H7 (cell line): ENCODE data around the gene CTDSPL. TPM values are rescaled to one million over a fixed set of nuclear protein-coding genes. Genes with fewer than 3 reads are reported as not detected.
"Not testable (repeated sequence)": the region's sequence is repeated elsewhere in the genome, so short reads cannot be mapped to it uniquely, and the experiment has no call there.

ENCODE experiments used
- DNase-seq: peaks from one replicate; pipeline ENCODE4 v3.0.0; 2012
- H3K27me3 ChIP-seq: 2 replicates; pipeline ENCODE4 v1.6.0; 2011; ENCODE audit warnings: mild to moderate bottlenecking, low read length; ENCODE audit not compliant: control insufficient read depth, insufficient read depth
- H3K36me3 ChIP-seq: replicated peaks from 2 replicates; pipeline ENCODE4 v1.5.1; 2011; ENCODE audit warnings: low read length; ENCODE audit not compliant: control insufficient read depth, insufficient read depth
- H3K4me3 ChIP-seq: 2 replicates; pipeline ENCODE4 v1.5.1; 2011; ENCODE audit warnings: low read depth, mild to moderate bottlenecking, control low read depth, low read length, moderate library complexity; ENCODE audit not compliant: insufficient read depth
- total RNA-seq: library from RNA; depleted of rRNA; stranded (reverse); fragments of >200 nt; shearing (Covaris generic); gene quantifications from 2 replicates; pipeline ENCODE4 v1.2.3, GENCODE V29; 2014

CTDSPL gene
- total RNA-seq, 1 experiment from 2014 or later = 20.3 TPM

DNA sequence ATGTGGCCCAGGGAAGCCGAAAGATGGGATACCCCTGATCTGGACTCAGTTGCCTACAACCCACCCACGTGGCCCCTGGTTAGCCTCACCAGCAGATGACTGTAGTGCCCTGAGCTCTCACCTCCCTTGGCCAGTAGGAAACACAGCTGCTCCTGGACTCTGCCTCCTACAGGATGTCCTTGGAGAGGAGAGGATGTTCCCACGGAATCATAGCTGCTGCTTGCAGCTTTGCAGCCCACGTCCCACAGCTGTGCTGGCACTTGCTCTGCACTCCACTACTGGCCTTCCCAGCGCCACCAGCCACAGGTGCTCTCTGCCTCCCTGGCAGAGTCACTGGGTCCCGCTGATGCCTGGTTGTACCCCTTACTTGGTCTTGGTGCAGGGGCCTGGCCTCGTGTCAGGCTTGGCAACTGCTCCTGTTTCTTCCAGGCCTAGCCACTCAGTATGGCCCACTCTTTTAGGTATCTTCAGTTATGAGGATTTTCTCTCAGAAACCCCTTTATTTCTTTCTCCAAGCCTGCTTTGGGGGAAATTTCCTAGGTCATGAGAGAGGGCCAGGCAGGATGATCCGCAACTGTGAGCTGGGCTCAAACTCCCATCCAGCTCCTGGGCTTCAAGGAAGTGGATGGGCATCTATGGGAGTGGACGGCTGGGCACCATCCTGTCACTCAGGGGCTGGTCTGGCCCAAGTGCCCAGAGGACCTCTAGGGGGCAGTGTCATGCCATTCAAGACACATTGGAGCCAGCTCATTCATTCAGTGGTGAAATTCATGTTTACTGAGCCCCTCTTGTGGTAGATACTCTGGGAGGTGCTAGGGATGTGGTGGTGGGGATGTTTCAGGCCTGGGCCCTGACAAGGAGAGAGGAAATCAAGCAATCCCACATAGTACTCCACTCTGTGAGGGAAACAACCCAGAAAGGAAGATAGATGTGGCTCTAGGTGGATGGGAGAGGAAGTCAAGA, 112.7 kb downstream of the CTDSPL start:
- H3K4me3 ChIP-seq = no peak overlapping the region
- peaks cover 8% of the 10 kb centered on the region for H3K36me3 ChIP-seq
- no peaks in the 10 kb centered on the region for H3K27me3 ChIP-seq
- peak; percentile 88 for DNase-seq

DNA sequence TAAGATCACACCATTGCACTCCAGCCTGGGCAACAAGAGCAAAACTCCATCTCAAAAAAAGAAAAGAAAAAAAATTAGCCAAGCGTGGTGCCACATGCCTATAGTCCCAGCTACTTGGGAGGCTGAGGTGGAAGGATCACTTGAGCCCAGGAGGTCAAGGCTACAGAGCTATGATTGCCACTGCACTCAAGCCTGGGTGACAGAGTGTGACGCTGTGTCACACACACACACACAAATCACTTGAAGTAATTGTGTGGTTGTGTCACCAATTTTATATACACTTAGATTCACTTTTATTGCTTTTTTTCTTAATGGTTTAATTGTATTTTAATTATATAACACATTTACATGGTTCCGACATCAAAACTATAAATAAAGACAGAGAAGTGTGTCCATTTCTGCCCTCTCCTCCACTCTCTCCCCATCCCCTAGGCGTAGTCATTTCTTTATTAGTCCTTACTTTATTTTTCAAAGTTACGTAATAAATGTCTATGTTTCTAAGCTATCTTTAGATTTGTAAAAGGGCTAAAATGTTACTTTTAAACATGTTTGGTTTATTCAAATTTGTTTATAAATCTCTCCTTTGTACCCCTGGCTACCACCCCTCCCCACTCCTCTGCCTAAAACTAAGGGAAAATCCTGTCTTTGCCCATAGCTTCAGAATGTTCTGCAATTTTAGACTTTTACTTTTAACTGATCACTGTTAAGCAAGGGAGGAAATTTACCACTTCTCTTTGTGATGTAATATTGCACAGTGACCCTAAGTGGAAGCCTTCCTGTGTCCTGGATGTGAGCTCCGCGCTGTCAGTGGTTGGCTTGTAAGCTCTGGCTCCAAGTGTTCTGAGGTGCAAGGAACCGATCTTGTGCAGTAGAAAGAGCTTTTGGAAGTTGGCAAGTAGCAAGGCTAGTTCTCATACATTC, 118.1 kb downstream of the CTDSPL start:
- peaks cover 6% of the 10 kb centered on the region; the same call in 1 of the 2 replicates for H3K36me3 ChIP-seq
- DNase-seq = no peak
- H3K4me3 ChIP-seq = no peak overlapping the region
- no peaks in the 10 kb centered on the region for H3K27me3 ChIP-seq

GRCh38 chr3:37980462-37981347, 119.0 kb downstream of the CTDSPL start:
- Histone ChIP-seq H3K4me3 (no peak overlapping the region), H3K36me3 (peaks cover 5% of the 10 kb centered on the region; the same call in 1 of the 2 replicates), H3K27me3 (no peaks in the 10 kb centered on the region)
- no peak for DNase-seq

DNA sequence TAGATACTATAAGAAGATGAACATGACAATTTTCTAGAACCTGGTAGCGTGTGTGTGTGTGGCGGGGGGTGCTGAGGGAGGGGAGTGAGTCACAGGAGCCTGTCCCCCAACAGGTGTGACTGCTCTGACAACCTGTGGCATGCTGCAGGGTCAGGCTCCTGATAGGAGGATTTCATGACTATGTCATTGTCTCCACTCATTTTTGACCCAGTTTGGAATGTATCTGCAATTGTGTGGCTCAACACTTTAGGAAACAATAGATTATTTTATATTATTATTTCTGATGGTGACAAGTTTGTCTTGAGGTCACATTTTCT, 119.6 kb downstream of the CTDSPL start:
- peaks cover 1% of the 10 kb centered on the region; the same call in 1 of the 2 replicates for H3K36me3 ChIP-seq
- DNase-seq = no peak
- H3K27me3 ChIP-seq = no peaks in the 10 kb centered on the region
- no peak overlapping the region for H3K4me3 ChIP-seq

GRCh38 chr3:37982331-37982730, 120.7 kb downstream of the CTDSPL start:
- Histone ChIP-seq H3K36me3 (peaks cover 1% of the 10 kb centered on the region; the same call in 1 of the 2 replicates), H3K27me3 (no peaks in the 10 kb centered on the region), H3K4me3 (no peak overlapping the region)
- DNase-seq = no peak

- DNase-seq = no peak
- no peaks in the 10 kb centered on the region for H3K27me3 ChIP-seq
Observed at GRCh38 chr3:37984051-37984450, 122.4 kb downstream of the CTDSPL start.

GRCh38 chr3:37984596-37984995, 122.9 kb downstream of the CTDSPL start:
- no peak for DNase-seq
- Histone ChIP-seq H3K27me3 (no peaks in the 10 kb centered on the region), H3K36me3 (peaks cover 1% of the 10 kb centered on the region; the same call in 1 of the 2 replicates), H3K4me3 (no peak overlapping the region)

More at GRCh38 chr3:37984051-37984450, 122.4 kb downstream of the CTDSPL start:
- Histone ChIP-seq H3K4me3 (no peak overlapping the region), H3K36me3 (peaks cover 1% of the 10 kb centered on the region; the same call in 1 of the 2 replicates)

GRCh38 chr3:37985637-37986320, 124.1 kb downstream of the CTDSPL start:
- H3K27me3 ChIP-seq = no peaks in the 10 kb centered on the region
- H3K4me3 ChIP-seq = no peak overlapping the region
- peak; percentile 63 for DNase-seq
- peaks cover 1% of the 10 kb centered on the region; the same call in 1 of the 2 replicates for H3K36me3 ChIP-seq

DNA sequence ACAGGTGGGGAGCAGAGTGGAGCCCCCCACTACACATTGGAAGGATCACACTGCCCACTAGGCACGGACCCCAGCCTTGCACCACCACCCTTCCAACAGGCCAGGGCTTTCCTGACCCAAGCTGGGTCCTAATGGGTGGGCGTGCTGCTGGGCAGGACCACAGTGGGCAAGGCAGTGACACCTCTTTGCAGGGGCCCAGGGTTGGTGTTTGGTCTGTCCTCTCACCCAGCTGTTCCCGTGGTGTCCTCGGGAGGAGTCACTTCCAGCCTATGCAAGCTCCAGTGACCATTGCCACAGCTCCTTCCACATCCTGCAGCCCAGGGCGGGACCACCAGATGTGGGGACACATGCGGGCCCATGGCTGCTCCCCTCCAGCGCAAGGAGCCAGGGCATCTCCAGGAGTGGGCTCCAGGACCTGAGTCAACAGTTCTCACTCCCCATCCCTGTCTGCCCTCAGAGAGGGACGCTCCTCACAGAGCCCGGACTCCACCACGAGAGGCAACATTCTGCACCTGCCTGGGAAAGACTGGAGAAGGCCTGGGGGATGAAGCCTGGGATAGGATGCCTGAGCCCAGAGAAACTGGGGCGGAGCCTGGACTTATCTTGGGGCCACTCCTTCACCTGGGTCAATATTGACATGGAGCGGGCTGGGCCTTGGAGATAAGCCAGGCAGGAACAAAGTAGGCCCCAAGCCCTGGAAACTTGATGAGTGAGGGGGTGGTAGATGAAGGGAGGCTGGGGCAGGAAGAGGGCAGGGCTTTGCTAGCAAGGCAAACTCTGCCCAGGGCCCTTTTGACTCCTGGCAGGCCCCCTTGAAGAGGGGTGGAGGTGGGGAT, 125.0 kb downstream of the CTDSPL start:
- peak; percentile 60 for DNase-seq
- H3K27me3 ChIP-seq = no peaks in the 10 kb centered on the region
- H3K36me3 ChIP-seq = peaks cover 1% of the 10 kb centered on the region; the same call in 1 of the 2 replicates
- no peak overlapping the region for H3K4me3 ChIP-seq

- H3K27me3 ChIP-seq = 0 out of 2 replicates have a peak, but pooled peaks cover 1% of the 10 kb centered on the region
- DNase-seq = no peak
- no peak overlapping the region for H3K4me3 ChIP-seq
- H3K36me3 ChIP-seq = no peaks in the 10 kb centered on the region; the same call in 1 of the 2 replicates
Observed at GRCh38 chr3:37987315-37987697, 125.6 kb downstream of the CTDSPL start.

DNA sequence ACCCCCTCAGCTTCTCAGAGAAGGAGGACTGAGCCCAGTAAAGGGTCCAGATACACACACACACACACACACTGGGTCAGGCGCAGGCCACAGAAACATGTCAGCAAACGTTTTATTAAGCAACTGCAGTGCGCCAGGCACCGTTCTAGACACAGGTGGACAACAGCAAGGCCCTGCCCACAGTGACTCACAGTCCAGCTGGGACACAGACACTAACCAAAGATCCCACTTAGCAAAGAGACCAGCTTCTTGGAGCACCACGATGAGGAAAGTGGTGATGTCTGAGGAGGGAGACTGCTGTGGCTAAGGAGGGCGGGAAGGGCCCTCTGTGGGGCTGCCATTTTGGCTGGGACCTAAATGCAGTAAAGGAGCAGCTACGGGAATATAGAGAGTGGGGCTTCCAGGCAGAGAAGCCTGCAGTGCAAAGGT, 126.1 kb downstream of the CTDSPL start:
- Histone ChIP-seq H3K27me3 (0 out of 2 replicates have a peak, but pooled peaks cover 1% of the 10 kb centered on the region), H3K36me3 (no peaks in the 10 kb centered on the region; the same call in 1 of the 2 replicates), H3K4me3 (no peak overlapping the region)
- no peak for DNase-seq

DNA sequence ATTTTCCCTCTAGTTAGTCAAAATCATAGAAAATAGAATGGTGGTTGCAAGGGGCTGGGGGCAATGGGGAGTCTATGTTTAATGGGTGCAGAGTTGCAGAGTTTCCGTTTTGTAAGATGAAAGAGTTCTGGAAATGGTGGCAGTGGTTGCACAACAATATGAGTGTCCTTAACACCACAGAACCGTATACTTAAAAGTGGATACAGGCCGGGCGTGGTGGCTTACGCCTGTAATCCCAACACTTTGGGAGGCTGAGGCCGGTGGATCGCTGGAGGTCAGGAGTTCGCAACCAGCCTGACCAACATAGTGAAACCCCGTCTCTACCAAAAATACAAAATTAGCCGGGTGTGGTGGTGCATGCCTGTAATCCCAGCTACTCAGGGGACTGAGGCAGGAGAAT, 126.7 kb downstream of the CTDSPL start:
- H3K36me3 ChIP-seq, H3K4me3 ChIP-seq, DNase-seq, H3K27me3 ChIP-seq: not testable (repeated sequence)
